GM18861 (cell line): ENCODE results near the gene WIZ.
"Not testable (repeated sequence)": the region's sequence is repeated elsewhere in the genome, so short reads cannot be mapped to it uniquely, and the experiment has no call there.

ENCODE experiments used
- ATAC-seq: cut with Tn5 transposase; IDR thresholded peaks from one replicate; pipeline ENCODE4 v1.9.1; 2021; ENCODE audit not compliant: unreplicated experiment

WIZ gene

GRCh38 chr19:15412832-15413231 lies 36.9 kb downstream of the WIZ start:
- no peak for ATAC-seq

- not testable (repeated sequence) for ATAC-seq
These were observed 38.4 kb downstream of the WIZ start for GRCh38 chr19:15411351-15411750.

DNA sequence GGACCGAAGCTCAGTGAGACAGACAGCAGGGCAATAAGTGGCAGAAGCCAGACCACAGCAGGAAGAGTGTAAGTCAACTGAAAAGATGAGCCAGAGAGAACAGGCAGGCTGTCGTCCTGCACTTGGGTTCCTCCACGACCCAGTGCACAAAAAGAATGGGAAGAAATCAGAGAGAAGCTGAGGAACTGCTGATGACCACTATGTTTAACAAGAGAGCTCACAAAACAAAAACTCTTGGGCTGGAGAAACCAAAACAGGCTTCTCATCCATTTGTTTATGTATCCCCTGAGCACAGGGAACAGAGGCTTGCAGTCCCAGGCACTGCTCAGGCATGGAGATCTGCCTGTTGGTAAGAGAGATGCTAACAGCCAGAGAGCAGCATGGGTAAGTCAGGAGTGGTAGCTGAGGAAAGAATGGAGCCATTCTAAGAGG lies 45.0 kb downstream of the WIZ start:
- no peak for ATAC-seq

- ATAC-seq, result no peak
These were observed 45.5 kb downstream of the WIZ start for GRCh38 chr19:15404097-15404779.

DNA sequence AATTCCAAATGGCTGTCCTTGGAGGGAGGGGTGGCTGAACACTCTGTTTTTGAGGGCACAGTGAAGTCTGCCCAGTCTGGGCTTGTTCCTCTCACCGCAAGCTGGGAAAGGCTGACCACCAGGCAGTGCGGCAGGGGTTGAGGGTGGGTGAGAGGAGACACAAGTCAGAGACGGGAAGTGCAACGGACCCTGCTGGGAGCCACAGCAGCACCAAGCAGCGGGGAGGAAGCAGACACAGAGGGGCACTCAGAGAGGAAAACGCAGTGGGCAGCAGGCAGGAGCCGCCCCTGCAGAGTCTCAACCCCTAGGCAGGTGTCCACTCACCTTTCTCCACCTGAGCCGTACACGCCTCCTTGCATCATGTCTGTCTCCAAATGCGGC lies 46.6 kb downstream of the WIZ start:
- ATAC-seq, result no peak

GRCh38 chr19:15402411-15403150 lies 47.2 kb downstream of the WIZ start:
- ATAC-seq, result no peak

DNA sequence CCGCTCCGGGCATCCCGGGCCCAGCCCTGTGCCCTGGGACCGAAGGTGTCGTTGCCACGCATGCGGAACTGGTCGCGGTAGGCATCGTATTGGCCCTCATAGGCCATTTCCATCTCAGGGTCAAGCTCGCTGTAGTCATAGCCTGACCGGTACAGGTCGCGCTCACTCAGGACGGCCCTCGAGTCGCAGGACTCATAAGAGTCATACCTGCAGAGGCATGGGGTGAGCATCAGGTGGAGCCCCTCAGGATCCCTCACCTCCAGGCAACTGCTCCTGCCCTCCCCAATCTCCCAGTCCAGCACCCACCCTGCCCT lies 48.4 kb downstream of the WIZ start:
- ATAC-seq, result no peak

DNA sequence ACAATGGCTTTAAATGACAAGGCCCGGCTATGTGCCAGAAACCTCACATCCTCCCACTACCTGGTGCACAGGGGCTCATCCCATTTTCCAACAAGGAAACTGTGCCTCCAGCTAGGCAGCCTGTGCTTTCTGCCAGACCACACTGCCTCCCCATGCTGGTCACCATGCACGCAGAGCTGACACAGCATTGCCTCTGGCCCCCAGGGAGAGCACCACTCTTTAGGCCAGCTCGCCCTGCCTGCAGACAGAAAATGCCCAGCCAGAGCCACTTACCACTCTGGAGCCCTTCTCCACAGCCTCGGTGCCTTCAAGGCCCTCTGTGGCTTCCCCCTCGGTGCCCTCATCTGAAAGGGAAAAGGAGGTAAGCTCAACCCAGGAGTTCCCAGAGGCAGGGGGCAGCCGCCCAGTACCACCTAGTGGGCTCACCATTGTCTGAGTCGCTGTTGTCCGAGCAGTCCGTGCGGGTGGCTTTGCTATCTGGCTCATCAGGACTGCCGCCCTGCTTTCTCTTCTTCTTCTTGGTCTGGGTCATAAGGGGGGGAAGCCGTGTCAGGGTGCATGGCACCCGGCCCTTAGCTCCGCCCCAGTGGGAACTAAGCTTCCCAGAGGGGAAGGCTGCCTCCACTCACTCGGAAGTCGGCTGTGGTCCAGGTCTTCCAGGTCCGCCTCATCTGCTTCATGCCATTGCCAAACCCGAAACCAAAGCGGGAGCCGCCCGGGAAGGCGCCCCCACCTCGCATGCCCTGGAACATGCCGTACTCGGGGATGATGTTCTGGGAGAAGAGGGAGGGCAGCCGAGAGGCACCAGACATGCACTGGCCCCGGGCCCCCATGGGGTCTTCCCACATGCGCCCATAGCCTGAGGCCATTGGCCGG lies 49.0 kb downstream of the WIZ start:
- no peak for ATAC-seq

- ATAC-seq, result no peak
These were observed 50.1 kb downstream of the WIZ start for GRCh38 chr19:15399635-15400034.

- no peak for ATAC-seq
These were observed 50.6 kb downstream of the WIZ start for GRCh38 chr19:15399234-15399515.

- no peak for ATAC-seq
These were observed 51.1 kb downstream of the WIZ start for GRCh38 chr19:15398501-15399233.

DNA sequence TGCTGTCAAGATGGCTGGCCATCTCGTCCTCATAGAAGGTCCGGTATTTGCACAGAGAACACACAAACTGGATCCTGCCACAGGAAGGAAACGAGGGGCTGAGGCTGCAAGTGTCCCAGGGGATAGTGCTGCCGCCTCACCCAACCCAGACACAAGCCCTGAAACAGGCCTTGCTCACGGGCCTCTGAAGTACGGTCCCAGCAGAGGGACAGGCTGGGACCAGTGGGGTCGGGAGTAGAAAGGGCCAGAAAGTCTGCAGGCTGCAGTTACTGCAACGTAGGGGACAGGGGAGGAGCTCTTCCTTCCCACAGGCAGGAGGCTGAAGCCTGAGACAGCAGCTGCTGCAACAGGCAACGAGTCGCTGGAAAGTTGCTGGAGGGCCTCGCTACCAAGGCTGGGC lies 52.0 kb downstream of the WIZ start:
- no peak for ATAC-seq

- no peak for ATAC-seq
These were observed 52.5 kb downstream of the WIZ start for GRCh38 chr19:15397236-15397635.

GRCh38 chr19:15396436-15396835 lies 53.3 kb downstream of the WIZ start:
- no peak for ATAC-seq

- ATAC-seq, result not testable (repeated sequence)
These were observed 54.5 kb downstream of the WIZ start for GRCh38 chr19:15395251-15395650.

- ATAC-seq, result no peak
These were observed 55.3 kb downstream of the WIZ start for GRCh38 chr19:15394426-15394825.

DNA sequence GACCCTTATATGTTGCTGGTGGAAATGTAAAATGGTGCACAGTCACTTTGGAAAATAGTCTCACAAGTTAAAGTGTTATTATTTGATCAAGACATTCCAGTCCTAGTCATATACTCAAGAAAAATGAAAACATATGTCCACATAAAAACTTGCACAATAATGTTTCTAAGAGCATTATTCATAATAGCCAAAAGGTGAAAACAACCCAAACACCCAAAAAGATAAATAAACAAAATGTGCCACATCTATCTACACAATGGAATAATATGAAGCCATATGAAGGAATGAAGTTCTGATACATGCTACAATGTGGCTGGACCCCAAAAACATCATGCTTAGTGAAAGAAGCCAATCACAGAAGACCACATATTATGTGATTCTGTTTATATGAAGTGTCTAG lies 55.8 kb downstream of the WIZ start:
- no peak for ATAC-seq

GRCh38 chr19:15390814-15391213 lies 58.9 kb downstream of the WIZ start:
- ATAC-seq, result no peak

- ATAC-seq, result no peak
These were observed 67.9 kb downstream of the WIZ start for GRCh38 chr19:15381864-15382263.

DNA sequence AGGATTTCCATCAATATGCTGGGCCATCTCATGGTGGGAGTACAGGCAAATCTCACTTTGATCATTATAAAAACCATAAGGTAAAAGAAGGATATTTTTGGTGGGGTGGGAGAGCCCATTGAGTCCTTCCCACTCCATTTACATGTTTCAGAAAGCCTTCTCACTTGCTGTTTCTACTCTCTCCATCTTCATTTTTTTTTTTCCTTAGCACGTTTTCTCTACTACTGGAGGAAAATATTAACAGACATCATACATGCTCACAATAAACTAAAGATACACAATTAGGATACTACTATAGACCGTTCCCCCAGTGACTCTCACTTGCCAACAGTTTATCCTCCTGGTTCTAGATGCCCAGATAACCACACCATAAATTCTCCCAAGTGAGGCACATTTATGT lies 68.3 kb downstream of the WIZ start:
- no peak for ATAC-seq

DNA sequence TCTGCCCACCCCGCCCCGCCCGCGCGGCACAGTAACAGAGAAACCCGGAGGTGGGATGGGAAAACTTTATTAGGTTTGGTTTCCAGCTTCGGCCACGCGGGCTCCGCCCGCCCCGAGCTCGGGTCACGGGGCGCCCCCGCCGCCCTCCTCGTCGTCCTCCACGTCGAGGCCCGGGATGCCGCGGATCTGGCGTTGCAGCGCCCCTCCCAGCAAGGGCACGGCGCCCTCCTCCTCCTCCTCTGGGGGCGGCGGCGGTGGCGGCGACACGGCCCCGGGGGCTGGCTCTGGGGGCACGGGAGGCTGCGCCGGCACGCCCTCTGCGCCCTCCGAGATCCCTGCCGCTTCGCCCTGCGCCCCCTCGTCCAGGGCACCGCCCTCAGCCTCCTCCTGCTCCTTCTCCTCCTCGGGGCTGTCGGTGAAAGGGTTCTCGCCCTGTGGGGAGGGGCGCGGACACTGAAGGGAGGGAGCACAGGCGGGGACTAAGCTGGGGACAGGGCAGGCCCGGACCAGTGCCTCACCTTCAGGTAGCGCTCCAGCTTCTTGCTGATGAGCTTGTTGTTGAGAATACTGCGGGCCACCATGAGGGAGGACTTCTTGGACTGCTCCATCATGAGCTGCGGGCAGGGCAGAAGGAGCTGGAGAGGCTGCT lies 69.6 kb downstream of the WIZ start:
- ATAC-seq, result peak; percentile 22
